SHP77 treated with DMSO at 0.1 percent for 48 hours (cell line): ENCODE measurements around the gene BBS9.
"Not testable (repeated sequence)": the region's sequence is repeated elsewhere in the genome, so short reads cannot be mapped to it uniquely, and the experiment has no call there.

ENCODE experiments used
- DNase-seq: peaks from one replicate; lab custom pipeline; 2025; lab: John Stamatoyannopoulos, UW

Gene BBS9

DNA sequence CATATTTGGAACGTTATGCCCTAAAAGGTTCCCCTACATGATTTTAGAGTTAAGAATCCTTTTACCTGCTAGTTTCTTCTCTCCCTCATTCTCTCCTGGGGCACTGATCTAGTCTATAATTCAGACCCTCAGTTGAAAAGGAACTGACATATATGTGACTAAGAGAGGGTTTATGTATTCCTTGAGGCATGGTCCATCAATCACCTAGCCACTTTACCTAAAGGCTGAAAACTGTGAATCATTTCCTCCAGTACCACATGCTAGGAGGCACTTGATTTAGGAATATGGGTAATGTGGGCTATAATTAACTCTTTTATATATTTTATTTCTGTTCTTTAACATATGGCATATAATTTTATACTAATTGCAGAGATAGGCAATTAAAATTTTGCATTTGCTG is 303.5 kb downstream of the BBS9 start:
- no peak for DNase-seq

DNA sequence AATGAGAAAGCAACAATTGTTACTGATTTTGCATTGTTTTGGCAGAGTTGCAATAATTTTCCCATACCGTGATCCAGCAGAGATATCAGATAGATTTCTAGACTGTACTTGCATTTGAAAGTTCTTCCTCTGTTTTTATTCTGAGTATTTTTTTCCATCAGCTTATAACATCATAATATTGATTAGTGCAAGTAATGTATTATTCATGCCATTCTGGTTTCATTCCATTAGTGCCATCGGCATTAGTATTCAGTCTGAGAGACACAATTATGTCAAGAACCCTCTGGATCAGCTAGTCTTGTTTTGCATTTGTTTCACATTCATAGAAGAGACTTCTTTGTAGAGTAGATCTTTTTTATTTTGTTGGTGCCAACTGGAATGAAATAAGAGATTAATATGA is 304.0 kb downstream of the BBS9 start:
- no peak for DNase-seq

DNA sequence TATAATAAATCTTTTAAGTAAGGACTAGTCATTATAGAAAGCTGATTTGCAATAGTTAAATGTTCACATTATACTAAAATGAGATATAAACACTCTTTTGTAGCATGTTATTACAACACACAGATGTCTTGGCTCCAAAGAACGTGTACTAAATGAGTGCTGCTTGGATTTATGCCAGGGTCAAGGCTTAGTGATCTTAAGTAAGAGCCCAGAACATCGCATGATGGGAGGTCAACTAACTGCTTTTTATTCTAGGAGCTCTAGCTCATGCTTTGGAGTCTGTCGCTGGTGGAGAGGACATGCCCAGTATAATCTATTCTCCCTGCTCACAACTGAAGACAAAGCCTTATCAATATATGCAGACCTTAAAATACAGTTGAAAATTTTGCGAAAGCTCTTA is 315.1 kb downstream of the BBS9 start:
- DNase-seq = no peak

DNA sequence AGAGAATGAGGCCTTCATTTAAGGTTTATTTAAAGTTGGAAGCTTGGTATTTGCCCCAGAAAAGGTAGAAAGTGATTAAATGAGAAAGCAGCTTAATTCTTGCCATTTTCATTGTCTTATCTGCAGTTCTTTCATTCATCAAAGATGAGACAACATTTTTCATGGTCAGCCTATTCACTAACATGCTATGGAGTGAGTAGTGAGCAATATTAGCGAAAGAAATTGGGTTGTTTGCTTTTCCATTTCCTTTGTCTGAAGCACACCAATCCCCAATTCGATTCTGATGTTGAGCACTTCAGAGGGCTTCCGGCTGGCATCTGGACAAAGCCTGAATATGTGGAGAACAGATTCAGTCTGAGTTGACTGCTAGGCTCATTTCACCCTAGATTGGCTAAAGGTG is 317.2 kb downstream of the BBS9 start:
- peak; percentile 47 for DNase-seq

DNA sequence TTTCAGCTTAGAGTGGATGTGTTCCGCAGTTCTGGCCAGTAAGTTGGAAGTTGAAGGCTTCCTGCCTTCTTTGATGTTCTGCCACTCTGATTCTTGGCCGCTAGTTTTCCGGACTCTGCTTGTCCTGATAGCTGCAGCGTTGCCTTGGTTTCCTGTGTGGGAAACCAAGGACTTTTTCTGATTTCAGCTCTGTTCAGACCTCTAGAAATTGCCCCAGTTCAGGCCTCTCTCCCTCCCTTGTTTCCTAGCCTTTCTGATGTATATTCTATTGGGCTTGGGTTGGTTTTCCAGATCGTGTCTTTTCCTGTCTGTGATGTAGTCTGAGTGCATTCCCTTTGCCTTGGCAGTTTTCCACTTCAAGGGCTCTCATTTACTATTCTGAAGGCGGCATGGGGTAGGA is 318.7 kb downstream of the BBS9 start:
- no peak for DNase-seq

DNA sequence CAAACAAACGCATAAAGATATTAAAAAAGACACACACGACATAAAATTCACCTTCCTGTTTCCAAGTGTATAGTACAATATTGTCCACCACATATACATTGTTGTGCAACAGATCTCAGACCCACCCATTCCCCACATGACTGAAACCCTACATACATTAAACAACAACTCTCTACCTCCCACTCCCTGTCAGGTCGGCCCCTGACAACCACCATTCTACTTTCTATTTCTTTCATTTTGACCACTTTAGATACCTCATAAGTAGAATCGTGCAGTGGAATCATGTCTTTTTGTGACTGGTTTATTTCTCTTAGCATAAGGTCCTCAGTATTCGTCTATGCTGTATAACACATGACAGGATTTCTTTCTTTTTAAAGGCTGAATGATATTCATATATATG is 320.5 kb downstream of the BBS9 start:
- DNase-seq = no peak

DNA sequence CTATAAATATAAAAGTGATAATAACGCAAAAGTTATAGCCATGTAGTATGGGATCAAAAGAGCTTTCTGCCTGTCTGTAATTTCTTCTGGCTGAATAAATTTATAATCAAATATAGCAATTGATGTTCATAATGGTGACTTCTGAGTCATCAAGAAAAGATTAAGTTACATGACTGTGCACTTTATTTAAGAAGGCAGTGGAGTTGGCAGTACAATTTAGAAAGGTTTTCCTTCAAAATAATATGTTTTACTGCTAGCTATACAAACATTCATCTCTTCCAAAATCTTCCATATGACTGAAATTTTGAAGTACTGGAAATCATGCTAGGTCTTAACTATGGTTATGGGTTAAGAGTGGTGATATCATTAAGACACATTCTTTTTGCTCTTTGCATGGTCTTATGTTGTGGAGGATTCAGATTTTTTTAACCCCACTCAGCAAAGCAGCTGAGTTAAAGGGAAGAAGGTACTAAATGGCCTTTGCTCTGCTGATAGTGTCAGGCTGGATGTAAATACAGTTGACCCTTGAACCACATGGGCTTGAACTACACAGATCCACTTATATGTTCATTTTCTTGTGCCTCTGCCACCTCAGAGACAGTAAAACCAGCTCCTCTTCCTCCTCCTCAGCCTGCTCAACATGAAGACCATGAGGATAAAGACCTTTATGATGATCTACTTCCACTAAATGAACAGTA is 323.6 kb downstream of the BBS9 start:
- DNase-seq = no peak

DNA sequence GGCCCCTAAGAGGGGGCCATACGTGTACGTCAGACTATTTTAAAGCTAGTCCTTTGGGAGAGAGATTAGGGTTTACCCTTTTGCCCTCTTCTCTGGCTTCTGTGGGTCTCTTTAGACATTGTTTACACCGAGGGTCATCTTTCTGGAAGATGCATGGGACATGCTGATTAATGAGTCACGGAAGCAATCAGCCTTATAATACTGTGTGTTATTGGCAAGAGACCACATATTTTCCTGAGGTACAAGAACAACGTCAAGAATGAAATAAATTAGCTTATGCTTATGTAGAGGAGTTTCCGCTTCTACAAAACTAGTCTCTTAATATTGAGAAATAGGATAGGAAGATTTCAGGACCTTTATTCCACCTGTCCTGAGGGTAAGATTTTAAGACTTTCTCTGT is 327.7 kb downstream of the BBS9 start:
- DNase-seq = no peak

DNA sequence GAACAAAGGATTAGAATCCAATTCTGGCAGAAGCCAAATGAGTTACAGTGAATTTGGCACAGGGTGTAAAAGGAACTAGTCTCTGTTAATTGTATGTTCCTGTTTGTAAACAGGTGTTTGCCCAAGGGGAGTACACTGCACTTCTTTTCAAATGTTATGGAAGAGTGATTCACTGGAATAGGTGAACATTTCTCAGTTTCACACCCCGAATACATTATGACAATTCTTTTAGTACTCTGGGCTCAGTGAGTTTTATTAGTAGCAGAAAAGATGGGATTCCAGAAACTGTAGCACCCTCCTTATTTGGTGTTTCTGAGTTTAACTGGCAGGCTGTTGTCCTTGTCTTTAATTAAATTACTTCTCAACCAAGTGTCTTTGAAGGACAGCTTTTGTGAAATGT is 329.2 kb downstream of the BBS9 start:
- no peak for DNase-seq

DNA sequence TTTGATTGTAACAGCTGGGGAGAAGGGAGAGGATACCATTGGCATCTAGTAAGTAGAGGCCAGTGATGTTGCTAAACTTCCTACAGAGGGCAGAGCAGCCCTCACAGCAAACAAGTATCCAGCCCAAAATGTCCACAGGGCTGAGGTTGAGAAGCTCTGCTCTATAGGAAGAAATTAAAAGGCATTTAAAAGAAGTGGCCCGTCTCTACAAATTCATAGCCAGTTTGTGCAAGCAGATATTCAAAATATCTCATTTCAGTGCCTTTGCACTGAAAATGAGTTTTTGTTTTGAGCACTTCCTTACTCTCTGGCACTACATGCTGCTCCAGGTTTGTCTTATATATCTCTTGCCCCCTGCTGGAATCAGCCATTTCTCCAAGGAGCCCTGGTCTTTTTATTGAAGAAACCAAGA is 330.0 kb downstream of the BBS9 start:
- peak; percentile 51 for DNase-seq

DNA sequence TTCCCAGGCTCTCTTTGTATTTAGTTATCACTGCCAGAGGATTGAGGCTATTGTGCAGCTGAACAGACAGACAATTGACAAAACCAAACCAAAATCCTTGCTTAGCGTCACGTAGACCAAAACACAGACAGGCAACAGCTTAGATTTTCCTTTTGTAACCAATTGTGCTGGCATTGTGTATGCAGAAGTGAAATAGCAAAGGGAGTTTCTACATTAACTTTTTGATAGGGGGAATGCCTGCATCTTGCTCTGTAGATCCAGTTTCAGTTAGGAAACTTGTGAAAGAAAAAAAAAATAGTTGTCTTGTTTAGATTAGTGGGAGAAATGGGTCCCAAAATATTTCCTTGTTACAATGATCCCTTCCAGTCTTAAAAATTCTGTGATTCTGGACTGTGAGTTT is 333.8 kb downstream of the BBS9 start:
- no peak for DNase-seq

DNA sequence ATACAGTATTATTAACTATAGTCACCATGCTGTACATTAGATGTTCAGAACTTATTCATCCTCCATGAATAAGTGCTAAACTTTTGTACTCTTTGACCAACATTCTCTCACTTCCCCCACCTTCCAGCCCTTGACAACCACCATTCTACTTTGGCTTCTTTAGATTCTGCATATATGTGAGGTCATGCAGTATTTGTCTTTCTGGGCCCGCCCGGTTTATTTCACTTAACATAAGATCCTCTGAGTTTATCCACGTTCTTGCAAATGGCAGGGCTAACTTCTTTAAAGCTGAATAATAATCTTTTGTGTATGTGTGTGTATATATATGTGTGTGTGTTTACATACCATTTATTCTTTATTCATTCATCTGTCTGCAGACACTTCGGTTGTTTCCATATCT is 336.8 kb downstream of the BBS9 start:
- DNase-seq = no peak

DNA sequence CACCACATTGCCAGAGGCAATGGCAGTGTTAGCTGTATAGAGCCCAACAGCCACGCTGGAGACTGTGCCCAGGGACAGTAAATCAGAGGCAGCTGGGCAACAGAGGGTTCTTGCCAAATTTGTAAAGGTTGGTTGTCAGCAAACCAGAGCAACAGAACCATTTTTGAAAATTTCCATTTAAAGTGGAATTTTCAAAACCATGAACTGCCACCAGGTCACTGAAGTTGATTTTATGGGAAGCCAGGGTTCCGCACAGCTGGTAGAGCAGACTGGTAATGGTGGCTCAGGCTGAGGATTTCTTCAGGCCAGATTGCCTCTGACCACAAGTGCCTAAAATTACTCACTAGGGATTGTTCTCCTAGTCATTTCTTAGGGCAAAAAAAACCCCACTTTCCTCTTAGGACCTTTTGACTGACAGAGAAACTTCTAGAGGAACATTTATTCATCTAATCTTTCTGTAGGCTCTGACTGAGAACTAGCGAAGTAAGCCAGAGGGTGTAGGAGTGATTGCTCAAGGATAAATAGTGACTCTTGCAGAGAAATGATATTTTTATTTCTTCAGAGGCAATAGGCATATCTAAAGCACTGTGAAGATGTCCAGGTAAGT is 342.4 kb downstream of the BBS9 start:
- DNase-seq = no peak

DNA sequence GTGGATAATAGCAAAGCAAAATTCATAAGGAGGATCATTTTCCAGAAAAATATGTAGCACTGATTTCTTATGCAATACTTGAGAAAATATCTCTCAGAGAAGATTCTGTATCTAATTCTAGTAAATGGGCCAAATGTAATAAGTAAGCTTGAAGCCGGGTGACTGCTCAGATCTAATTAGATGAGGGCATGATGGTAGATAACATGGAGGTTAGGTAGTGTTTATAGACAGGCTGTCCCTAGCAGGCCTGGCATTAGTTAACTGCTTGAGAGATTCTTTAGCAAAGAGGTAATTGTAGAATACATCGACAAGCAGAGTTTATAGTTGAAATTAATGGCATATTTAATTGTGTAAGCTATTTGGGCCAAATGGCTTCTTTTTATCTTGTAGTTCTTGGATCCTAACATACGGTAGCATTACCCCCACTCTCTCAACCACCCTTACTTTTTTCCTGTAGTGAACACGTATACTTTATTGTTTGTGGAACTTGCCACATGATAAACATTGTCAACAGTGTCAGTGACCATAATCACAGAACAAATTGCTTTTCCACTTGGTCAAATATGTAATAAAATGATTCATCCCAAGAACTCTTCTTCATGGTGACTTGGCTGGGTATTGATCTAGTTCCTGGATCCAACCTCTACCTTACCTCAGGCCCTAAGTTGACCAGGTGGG is 343.1 kb downstream of the BBS9 start:
- DNase-seq = no peak

DNA sequence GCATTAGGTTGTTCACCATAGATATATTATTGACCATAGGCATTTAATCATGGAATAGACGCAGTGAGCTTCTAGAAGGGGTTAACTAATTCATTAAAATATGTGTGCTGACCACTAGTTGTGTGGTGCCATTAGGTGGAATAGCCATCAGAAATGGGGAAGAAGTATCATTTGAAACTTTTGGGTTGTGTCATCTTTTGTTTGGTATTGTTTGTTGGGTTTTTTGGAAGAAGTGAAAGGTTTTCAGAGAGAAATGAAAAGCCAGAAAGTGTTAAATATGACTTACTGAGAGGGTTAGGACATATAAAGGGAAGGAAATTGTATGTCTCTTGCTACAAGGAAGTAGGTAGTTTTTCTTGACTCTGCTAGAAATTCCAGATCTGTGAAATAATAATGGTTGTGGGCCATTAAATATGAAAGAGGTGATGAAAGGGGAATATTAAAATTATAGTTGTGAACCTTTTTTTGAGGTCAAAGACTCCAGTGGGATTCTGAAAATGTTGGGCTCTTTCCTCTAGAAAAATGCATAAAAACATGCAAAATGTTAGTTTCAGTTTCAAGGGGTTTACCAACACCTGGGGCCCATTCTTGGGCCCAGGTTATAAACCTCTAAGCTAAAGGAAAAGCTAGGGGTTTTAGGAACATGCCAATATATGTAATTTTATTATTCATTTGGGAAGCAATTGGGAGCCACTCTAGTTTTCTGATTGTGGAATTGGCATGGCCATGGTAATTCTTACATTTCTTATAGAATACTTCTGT is 348.5 kb downstream of the BBS9 start:
- DNase-seq = no peak

DNA sequence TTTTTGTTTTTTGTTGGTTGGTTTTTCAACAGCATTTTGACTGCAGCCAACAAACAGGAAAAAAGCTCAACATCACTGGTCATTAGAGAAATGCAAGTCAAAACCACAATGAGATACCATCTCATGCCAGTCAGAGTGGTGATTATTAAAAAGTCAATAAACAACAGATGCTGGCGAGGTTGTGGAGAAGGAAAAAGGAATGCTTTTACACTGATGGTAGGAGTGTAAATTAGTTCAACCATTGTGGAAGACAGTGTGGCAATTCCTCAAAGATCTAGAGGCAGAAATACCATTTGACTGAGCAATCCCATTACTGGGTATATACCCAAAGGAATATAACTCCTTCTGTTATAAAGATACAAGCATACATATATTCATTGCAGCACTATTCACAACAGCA is 355.1 kb downstream of the BBS9 start:
- not testable (repeated sequence) for DNase-seq

DNA sequence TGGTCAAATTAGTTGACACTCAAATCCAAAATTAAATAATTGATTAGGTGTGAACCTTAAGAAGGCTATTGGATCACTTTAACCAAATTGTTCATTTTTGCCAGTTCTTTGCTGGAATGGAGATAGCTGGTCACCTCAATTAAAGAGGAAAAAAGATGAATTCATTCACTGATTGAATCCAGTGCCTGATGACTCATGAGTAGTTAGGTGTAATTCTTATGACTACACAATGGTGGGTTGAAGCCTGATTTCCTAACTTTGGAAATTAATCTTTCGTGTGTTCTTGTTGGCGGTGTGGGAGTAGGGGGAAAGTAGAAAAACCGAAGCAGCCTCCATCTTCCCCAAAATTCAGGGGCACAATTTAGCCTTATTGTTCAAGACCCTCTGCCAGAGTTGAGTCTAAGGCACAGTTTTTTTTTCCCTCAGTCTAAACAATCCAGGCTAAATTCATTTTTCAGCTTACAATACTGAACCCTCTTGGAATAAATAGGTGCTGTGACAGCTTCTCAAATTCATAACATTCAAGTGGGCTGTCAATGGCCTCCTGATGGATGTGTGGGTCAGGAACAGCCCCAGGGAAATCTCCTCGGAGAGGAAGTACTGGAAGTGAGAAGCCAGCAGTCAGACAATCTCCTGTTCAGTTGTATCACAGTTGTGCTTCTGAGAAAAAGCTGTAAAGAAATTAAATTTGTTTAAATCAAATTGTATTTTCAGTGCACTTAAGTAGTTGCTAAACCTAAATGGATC is 356.6 kb downstream of the BBS9 start:
- no peak for DNase-seq

DNA sequence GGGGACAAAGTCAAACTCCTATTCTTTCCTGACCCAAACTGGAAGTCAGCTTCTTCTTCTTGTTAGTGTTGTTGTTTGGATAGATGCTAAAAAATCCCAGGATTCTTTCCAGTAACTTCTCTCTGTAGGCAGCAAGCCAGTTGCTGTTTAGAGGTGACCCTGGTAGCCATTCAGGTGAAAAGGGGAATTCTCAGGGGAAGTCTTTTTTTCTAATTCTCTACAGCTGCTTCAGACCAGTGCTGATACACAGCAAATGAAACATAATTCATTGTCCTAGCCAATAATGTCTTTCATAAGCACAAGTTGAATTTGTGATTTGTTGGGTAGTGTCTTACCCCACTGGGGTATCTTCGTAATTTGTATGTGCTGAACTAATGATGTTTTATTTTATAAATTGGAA is 357.3 kb downstream of the BBS9 start:
- no peak for DNase-seq

DNA sequence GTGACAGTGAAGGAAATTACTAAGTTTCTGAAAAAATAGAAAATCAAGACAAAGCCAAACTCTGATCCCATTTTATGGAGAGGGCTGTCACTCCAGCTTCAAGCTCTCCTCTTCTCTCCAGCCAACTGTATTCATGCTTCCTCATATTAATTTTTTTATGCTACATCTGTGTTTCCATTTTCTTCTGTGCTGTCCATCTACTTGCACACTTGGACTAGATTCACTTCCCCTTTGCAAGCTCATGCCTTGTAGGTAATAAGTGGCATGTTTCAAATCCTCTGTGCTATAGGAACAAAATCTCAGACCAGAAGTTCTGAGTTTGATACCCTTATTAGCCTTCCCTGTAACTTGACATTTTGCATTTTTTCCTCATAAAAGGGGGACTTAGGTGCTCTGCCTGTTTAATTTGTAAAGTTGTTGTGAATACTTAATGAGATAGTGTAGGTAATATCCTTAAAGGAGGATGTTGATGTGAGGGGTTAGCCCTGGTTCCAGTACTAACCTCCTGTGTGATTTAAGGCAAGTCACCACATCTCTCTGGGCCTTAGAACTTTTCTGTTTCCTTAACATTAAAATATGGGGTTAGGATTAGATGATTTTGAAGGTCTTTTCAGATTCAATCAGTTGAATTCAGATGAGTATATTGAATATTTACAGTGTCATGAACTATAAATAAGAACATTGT is 358.8 kb downstream of the BBS9 start:
- DNase-seq = no peak

DNA sequence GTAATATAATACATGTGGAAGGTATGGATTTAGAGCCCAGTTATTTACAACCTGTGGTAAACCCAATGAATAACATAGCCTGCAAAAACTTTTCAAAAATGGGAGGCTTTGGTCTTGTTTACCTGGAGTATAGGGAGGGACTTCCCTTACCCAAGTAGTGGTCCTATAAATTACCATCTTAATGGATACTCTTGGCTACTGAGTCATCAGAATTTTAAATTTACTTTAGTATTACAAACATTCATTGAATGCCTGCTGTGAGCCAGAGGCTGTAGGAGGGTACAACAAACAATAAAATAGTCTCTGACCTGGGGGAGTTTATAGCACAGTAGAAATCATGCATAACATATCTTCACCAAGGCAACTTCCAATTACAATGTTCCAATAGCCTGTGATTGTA is 365.1 kb downstream of the BBS9 start:
- no peak for DNase-seq

DNA sequence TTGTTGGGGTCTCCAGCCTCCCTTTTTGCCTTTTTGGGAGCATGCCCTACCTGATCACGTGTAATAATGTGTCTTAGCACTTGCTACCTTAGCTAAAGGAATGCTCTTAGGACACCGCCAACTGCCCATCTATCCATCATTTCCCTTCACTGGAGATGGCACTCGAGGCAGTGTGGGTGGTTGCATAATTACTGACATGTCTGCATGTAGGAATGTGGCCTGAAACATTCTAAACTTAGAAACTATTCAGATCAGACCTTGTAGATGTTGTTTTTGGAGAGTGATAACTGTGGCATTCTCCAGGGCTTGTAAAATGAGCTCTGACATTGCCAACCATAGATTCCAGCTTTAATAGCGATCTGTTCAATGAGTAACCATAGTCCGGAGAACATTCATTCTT is 365.8 kb downstream of the BBS9 start:
- no peak for DNase-seq

DNA sequence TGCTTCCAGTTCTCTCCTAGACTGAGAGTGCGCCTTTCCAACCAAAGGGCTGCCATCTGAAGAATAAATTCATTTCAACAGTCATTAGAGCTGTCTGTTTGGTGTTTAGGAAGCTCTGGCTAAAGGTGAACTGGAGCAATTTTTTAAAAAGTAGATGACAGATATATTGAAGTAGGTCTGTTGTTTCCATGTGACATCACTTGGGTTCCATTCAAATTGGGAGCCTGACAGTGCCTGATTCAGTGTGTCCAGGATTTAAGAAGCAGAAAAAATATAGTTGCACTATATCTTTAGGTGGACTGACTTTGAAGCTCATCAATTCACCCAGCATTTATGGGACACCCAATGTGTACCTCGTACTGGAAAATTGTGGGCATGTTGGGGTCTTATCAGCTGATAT is 367.7 kb downstream of the BBS9 start:
- no peak for DNase-seq
